OCI-LY7 (cell line): Measurements from ENCODE around the gene NFRKB. TPM values are rescaled to one million over a fixed set of nuclear protein-coding genes. Genes with fewer than 3 reads are reported as not detected.
A peak's percentile ranks its signal among the peaks of the same experiment; 100 is the strongest.

Experiments used
- BruUV-seq: library from RNA; stranded (reverse); fragments of 400-500 nt; replicated peaks from 2 replicates; lab custom pipeline; 2021; lab: Mats Ljungman, UMichigan
- CTCF ChIA-PET: fragments of 300-600 bp; sonication (Branson Sonifier 250); formaldehyde crosslinking; loops from one replicate; lab custom pipeline; 2022; ENCODE audit warnings: antibody characterized with exemption; ENCODE audit not compliant: unreplicated experiment; lab: Charles Lee
- POLR2A ChIA-PET: fragments of 300-600 bp; sonication (Branson Sonifier 250); formaldehyde crosslinking; loops from one replicate; lab custom pipeline; 2022; ENCODE audit warnings: antibody characterized with exemption; lab: Charles Lee
- DNase-seq: peaks from one replicate; pipeline ENCODE4 v3.0.0-alpha.2; 2015; ENCODE audit warnings: low spot score
- H2AFZ ChIP-seq: fragments of 200-600 bp; sonication (generic), shearing (Covaris generic); 2 replicates; pipeline ENCODE4 v1.6.1; 2014; ENCODE audit warnings: mild to moderate bottlenecking, antibody characterized with exemption, low read length, moderate library complexity
- H3K27ac ChIP-seq: fragments of 200-600 bp; sonication (generic); 2 replicates; pipeline ENCODE4 v1.5.1; 2014; ENCODE audit warnings: mixed run types, low read depth, mild to moderate bottlenecking, moderate library complexity, low read length, inconsistent platforms; ENCODE audit not compliant: poor library complexity, severe bottlenecking
- H3K36me3 ChIP-seq: fragments of 200-600 bp; sonication (generic); 2 replicates; pipeline ENCODE4 v1.6.1; 2014; ENCODE audit warnings: mild to moderate bottlenecking, antibody characterized with exemption, low read length, moderate library complexity, mixed read lengths; ENCODE audit not compliant: insufficient read depth
- H3K4me1 ChIP-seq: fragments of 200-600 bp; sonication (generic); 2 replicates; pipeline ENCODE4 v1.5.1; 2014; ENCODE audit warnings: mild to moderate bottlenecking, low read length; ENCODE audit not compliant: insufficient read depth, poor library complexity, severe bottlenecking
- H3K4me2 ChIP-seq: fragments of 200-600 bp; sonication (generic); 2 replicates; pipeline ENCODE4 v1.6.1; 2014; ENCODE audit warnings: mild to moderate bottlenecking, low read length
- H3K4me3 ChIP-seq: fragments of 200-600 bp; sonication (generic); 2 replicates; pipeline ENCODE4 v1.5.1; 2014; ENCODE audit warnings: mild to moderate bottlenecking, low read depth, low read length; ENCODE audit not compliant: poor library complexity, severe bottlenecking
- H3K79me2 ChIP-seq: fragments of 200-600 bp; sonication (generic); 2 replicates; pipeline ENCODE4 v1.6.1; 2016; ENCODE audit warnings: low read depth, mild to moderate bottlenecking, low read length, moderate library complexity, mixed read lengths; ENCODE audit not compliant: insufficient read depth
- H3K9me2 ChIP-seq: fragments of 200-600 bp; sonication (generic); 2 replicates; pipeline ENCODE4 v1.6.1; 2016; ENCODE audit warnings: mild to moderate bottlenecking, low read length, mixed read lengths; ENCODE audit not compliant: insufficient read depth
- H3K9me3 ChIP-seq: fragments of 200-600 bp; sonication (generic); 2 replicates; pipeline ENCODE4 v1.6.1; 2014; ENCODE audit warnings: mild to moderate bottlenecking, mixed run types, low read length, mixed read lengths
- H4K20me1 ChIP-seq: fragments of 200-600 bp; sonication (generic); 2 replicates; pipeline ENCODE4 v1.6.1; 2014; ENCODE audit warnings: mild to moderate bottlenecking, antibody characterized with exemption, low read length, moderate library complexity, mixed read lengths; ENCODE audit not compliant: insufficient read depth
- EZH2phosphoT487 ChIP-seq: fragments of 200-600 bp; sonication (generic); IDR thresholded peaks from 2 replicates; pipeline ENCODE4 v1.6.1; 2018; ENCODE audit warnings: low read depth, borderline replicate concordance, mild to moderate bottlenecking, mixed run types, antibody characterized with exemption, low read length, moderate library complexity, mixed read lengths
- intact Hi-C: fragments of 100-400 bp; cut with micrococcal nuclease; formaldehyde crosslinking; loops from one replicate; pipeline ENCODE4 v1.10.0; 2022; ENCODE audit not compliant: unreplicated experiment
- total RNA-seq, 2 experiments: library from RNA; depleted of rRNA in 1 of 2; stranded (reverse); fragments of >200 nt in 1 of 2; shearing (Covaris generic) in 1 of 2; gene quantifications; 2 replicates each; pipeline ENCODE4 v1.2.3, GENCODE V29; 2014 to 2022
- TF ChIP-seq, protein P1 (sequence below): fragments of 200-600 bp; sonication (generic); conservative IDR thresholded peaks from 2 replicates; pipeline ENCODE4 v1.5.1; 2014; ENCODE audit warnings: mild to moderate bottlenecking, antibody characterized with exemption, low read length, moderate library complexity, mixed read lengths

NFRKB gene
- total RNA-seq, 2 experiments from 2014 or later, result 31.2 to 35.5 TPM

DNA sequence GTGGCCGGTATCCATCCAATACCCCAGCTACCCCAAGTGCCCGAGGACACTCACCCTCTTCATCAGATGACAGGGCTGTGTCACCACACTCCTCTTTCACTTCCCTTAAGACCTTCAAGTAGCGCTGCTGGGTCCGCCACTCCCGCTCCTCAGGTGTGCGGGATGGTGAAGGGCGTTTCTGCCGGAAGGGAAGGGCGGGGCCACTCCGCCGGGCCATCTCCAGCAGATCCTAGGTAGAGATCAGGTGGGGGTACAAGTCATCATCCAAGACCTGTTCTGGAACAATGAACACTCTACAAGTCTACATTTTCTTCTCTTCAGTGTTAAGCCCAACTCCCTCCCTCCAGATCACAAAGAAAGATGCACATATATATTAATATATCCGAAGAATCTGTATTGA lies 10.0 kb downstream of the NFRKB start:
- no peak for TF ChIP-seq EZH2phosphoT487
- ChIA-PET POLR2A (interaction anchor here (1.2 kb wide), 1 partner anchor 34 kb away, joined by 3 read pairs; no protein-coding TSS in a partner anchor), CTCF (no interaction called here)
- Histone ChIP-seq H3K9me3 (no peaks in the 10 kb centered on the region), H3K36me3 (peaks cover 100% of the 10 kb centered on the region), H3K27ac (no peak overlapping the region), H3K4me3 (no peak overlapping the region), H4K20me1 (no peaks in the 10 kb centered on the region), H2AFZ (no peak overlapping the region), H3K4me1 (no peaks in the 10 kb centered on the region), H3K4me2 (no peak overlapping the region), H3K9me2 (no peaks in the 10 kb centered on the region), H3K79me2 (no peaks in the 10 kb centered on the region)
- intact Hi-C loops, result no loop called here
- no TSS peak for BruUV-seq
- DNase-seq, result no peak

DNA sequence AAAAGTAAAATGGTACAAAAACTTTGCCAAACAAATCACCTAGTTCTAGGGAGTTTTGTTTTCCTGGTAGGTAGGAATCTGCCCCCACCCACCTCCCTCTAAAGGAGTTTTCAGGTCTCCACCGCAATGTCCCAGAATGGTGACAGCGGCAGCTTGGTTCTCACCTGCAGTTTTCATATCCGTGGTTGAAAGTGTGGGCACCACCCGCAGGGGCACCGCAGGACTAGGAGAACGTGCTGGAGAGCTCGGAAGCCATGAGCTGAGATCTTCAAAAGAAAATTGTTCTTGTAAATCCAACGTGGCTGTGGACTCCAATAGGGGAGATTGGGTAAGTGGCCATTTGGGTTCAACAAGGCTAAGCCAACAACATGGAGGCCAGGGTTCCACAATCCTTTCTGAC lies 10.8 kb downstream of the NFRKB start:
- intact Hi-C loops, result no loop called here
- POLR2A ChIA-PET, result interaction anchor here (1.2 kb wide), 1 partner anchor 34 kb away, joined by 3 read pairs; no protein-coding TSS in a partner anchor

DNA sequence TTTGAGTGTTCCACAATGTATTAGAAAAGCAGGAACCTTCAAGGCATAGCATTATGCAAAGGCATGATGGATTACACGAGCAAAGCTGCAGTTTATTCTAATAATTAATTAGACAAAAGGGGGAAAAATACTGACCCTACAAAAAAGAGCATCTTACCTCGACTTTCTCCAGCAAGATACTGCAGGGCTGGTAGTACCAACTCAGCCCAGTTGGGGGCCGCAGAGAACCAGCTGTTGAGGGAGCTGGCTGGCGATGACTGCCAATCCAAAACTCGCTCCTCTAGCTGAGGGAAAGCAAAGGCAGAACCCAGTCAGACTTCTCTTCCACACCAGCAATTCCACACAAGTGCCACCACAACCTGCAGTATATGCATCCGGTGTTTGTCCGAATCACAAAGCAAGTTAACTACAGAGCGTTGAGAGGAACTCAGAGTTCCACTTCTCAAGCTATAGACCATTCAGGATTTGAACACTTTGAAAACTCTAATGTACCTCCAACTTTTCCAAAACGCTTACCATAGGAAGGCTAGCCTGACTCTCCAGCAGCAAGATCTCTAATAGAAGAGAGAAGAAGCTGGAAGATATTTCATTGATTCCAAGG lies 13.7 kb downstream of the NFRKB start:
- intact Hi-C loops, result loop anchor here (1.0 kb wide), 1 partner anchor 332 kb away; no protein-coding TSS in a partner anchor
- H3K79me2 ChIP-seq, result no peaks in the 10 kb centered on the region
- POLR2A ChIA-PET, result interaction anchor here (1.1 kb wide), 2 partner anchors 8 to 17 kb away, joined by 3 read pairs; no protein-coding TSS in a partner anchor

More for the DNA sequence above, 10.8 kb downstream of the NFRKB start:
- Histone ChIP-seq H4K20me1 (no peaks in the 10 kb centered on the region), H3K9me2 (no peaks in the 10 kb centered on the region), H3K4me2 (no peak overlapping the region), H3K27ac (no peak overlapping the region), H3K4me1 (no peaks in the 10 kb centered on the region), H3K36me3 (peaks cover 99% of the 10 kb centered on the region), H2AFZ (no peak overlapping the region), H3K79me2 (no peaks in the 10 kb centered on the region), H3K4me3 (no peak overlapping the region), H3K9me3 (no peaks in the 10 kb centered on the region)
- TF ChIP-seq EZH2phosphoT487, result no peak
- TF ChIP-seq, protein P1, sequence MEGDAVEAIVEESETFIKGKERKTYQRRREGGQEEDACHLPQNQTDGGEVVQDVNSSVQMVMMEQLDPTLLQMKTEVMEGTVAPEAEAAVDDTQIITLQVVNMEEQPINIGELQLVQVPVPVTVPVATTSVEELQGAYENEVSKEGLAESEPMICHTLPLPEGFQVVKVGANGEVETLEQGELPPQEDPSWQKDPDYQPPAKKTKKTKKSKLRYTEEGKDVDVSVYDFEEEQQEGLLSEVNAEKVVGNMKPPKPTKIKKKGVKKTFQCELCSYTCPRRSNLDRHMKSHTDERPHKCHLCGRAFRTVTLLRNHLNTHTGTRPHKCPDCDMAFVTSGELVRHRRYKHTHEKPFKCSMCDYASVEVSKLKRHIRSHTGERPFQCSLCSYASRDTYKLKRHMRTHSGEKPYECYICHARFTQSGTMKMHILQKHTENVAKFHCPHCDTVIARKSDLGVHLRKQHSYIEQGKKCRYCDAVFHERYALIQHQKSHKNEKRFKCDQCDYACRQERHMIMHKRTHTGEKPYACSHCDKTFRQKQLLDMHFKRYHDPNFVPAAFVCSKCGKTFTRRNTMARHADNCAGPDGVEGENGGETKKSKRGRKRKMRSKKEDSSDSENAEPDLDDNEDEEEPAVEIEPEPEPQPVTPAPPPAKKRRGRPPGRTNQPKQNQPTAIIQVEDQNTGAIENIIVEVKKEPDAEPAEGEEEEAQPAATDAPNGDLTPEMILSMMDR, result no peak
- CTCF ChIA-PET, result no interaction called here
- no peak for DNase-seq
- BruUV-seq, result no TSS peak

More for the DNA sequence above, 13.7 kb downstream of the NFRKB start:
- H3K9me3 ChIP-seq, result no peaks in the 10 kb centered on the region
- BruUV-seq, result no TSS peak
- CTCF ChIA-PET, result interaction anchor here (0.9 kb wide), 1 partner anchor 277 kb away, joined by 3 read pairs; no protein-coding TSS in a partner anchor
- no peaks in the 10 kb centered on the region for H4K20me1 ChIP-seq
- no peak overlapping the region for H2AFZ ChIP-seq
- H3K36me3 ChIP-seq, result peaks cover 99% of the 10 kb centered on the region
- no peak for TF ChIP-seq EZH2phosphoT487
- TF ChIP-seq, protein P1, result peak; percentile 91
- no peak overlapping the region for H3K4me3 ChIP-seq
- H3K27ac ChIP-seq, result no peak overlapping the region
- H3K4me2 ChIP-seq, result no peak overlapping the region
- H3K9me2 ChIP-seq, result no peaks in the 10 kb centered on the region
- peak; percentile 63 for DNase-seq
- no peaks in the 10 kb centered on the region for H3K4me1 ChIP-seq
